OCI-LY7 (cell line): ENCODE data around the gene ROCK1.

Source experiments
- EZH2phosphoT487 ChIP-seq: fragments of 200-600 bp; sonication (generic); IDR thresholded peaks from 2 replicates; pipeline ENCODE4 v1.6.1; 2018; ENCODE audit warnings: low read depth, borderline replicate concordance, mild to moderate bottlenecking, mixed run types, antibody characterized with exemption, low read length, moderate library complexity, mixed read lengths
- TF ChIP-seq, protein P1 (sequence below): fragments of 200-600 bp; sonication (generic); conservative IDR thresholded peaks from 2 replicates; pipeline ENCODE4 v1.5.1; 2014; ENCODE audit warnings: mild to moderate bottlenecking, antibody characterized with exemption, low read length, moderate library complexity, mixed read lengths

DNA sequence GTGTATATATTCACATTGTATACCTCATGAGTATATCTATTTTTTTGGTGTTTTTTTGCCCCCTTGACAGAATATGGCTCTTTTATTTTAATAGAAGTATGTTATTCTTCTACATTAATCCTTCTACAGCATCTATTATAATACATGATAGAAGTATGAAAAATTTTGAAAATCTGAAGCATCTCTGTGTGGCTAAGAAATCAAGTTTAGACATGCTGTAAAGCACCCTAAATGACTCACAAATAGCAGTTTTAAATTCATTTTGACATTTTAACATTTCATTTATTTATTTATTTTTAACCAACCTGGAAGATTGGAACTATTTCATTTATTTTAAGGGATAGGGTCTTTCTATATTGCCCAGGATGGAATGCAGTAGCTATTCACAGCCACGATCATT is 33.8 kb upstream of the ROCK1 start:
- no peak for TF ChIP-seq EZH2phosphoT487
- TF ChIP-seq, protein P1, sequence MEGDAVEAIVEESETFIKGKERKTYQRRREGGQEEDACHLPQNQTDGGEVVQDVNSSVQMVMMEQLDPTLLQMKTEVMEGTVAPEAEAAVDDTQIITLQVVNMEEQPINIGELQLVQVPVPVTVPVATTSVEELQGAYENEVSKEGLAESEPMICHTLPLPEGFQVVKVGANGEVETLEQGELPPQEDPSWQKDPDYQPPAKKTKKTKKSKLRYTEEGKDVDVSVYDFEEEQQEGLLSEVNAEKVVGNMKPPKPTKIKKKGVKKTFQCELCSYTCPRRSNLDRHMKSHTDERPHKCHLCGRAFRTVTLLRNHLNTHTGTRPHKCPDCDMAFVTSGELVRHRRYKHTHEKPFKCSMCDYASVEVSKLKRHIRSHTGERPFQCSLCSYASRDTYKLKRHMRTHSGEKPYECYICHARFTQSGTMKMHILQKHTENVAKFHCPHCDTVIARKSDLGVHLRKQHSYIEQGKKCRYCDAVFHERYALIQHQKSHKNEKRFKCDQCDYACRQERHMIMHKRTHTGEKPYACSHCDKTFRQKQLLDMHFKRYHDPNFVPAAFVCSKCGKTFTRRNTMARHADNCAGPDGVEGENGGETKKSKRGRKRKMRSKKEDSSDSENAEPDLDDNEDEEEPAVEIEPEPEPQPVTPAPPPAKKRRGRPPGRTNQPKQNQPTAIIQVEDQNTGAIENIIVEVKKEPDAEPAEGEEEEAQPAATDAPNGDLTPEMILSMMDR, result no peak
